GM18873 (cell line): ENCODE results near the gene LSAMP.

Experiments used
- ATAC-seq: cut with Tn5 transposase; IDR thresholded peaks from one replicate; pipeline ENCODE4 v1.9.1; 2021; ENCODE audit warnings: mild to moderate bottlenecking, moderate library complexity, moderate number of reproducible peaks; ENCODE audit not compliant: unreplicated experiment, low FRiP score

The LSAMP gene

GRCh38 chr3:116433552-116433951 lies 11.7 kb downstream of the LSAMP start:
- ATAC-seq, result no peak

GRCh38 chr3:116432795-116433194 lies 12.5 kb downstream of the LSAMP start:
- ATAC-seq, result no peak

GRCh38 chr3:116429479-116430269 lies 15.6 kb downstream of the LSAMP start:
- ATAC-seq, result no peak

GRCh38 chr3:116426036-116426435 lies 19.3 kb downstream of the LSAMP start:
- no peak for ATAC-seq

GRCh38 chr3:116425126-116425525 lies 20.2 kb downstream of the LSAMP start:
- no peak for ATAC-seq

- ATAC-seq, result no peak
Observed at GRCh38 chr3:116423945-116424344, 21.3 kb downstream of the LSAMP start.

GRCh38 chr3:116423374-116423773 lies 21.9 kb downstream of the LSAMP start:
- ATAC-seq, result no peak

GRCh38 chr3:116417151-116417550 lies 28.1 kb downstream of the LSAMP start:
- ATAC-seq, result no peak

GRCh38 chr3:116413319-116413718 lies 32.0 kb downstream of the LSAMP start:
- ATAC-seq, result no peak

GRCh38 chr3:116408473-116408872 lies 36.8 kb downstream of the LSAMP start:
- ATAC-seq, result no peak

GRCh38 chr3:116405231-116405630 lies 40.1 kb downstream of the LSAMP start:
- no peak for ATAC-seq

- ATAC-seq, result no peak
Observed at GRCh38 chr3:116399701-116400226, 45.5 kb downstream of the LSAMP start.

GRCh38 chr3:116394365-116394764 lies 50.9 kb downstream of the LSAMP start:
- no peak for ATAC-seq

GRCh38 chr3:116393199-116393598 lies 52.1 kb downstream of the LSAMP start:
- ATAC-seq, result no peak

- no peak for ATAC-seq
Observed at GRCh38 chr3:116392291-116392690, 53.0 kb downstream of the LSAMP start.

GRCh38 chr3:116391296-116392201 lies 53.7 kb downstream of the LSAMP start:
- ATAC-seq, result no peak

GRCh38 chr3:116390318-116390717 lies 55.0 kb downstream of the LSAMP start:
- no peak for ATAC-seq

GRCh38 chr3:116388867-116389385 lies 56.4 kb downstream of the LSAMP start:
- ATAC-seq, result no peak

GRCh38 chr3:116386168-116386567 lies 59.1 kb downstream of the LSAMP start:
- ATAC-seq, result no peak

- ATAC-seq, result no peak
Observed at GRCh38 chr3:116384717-116385116, 60.6 kb downstream of the LSAMP start.

GRCh38 chr3:116378077-116378476 lies 67.2 kb downstream of the LSAMP start:
- ATAC-seq, result no peak
